Hepatocyte (in vitro differentiated cells): ENCODE data around the gene SNX9.

Experiments used
- CTCF ChIP-seq: fragments of 200-600 bp; sonication (generic); IDR thresholded peaks from 2 replicates; pipeline ENCODE4 v1.5.1; 2016; ENCODE audit warnings: antibody characterized with exemption, mild to moderate bottlenecking; ENCODE audit not compliant: poor library complexity
- EZH2 ChIP-seq: fragments of 200-600 bp; sonication (generic); IDR thresholded peaks from 2 replicates; pipeline ENCODE4 v1.6.1; 2016; ENCODE audit warnings: antibody characterized with exemption, mild to moderate bottlenecking, borderline replicate concordance
- EZH2phosphoT487 ChIP-seq: fragments of 200-600 bp; sonication (generic); IDR thresholded peaks from one replicate; pipeline ENCODE4 v1.6.1; 2018; ENCODE audit warnings: antibody characterized with exemption, mild to moderate bottlenecking, low read depth, moderate library complexity; ENCODE audit not compliant: unreplicated experiment, severe bottlenecking

- TF ChIP-seq EZH2 (no peak), CTCF (no peak), EZH2phosphoT487 (no peak)
These were observed 155.2 kb downstream of the SNX9 start for GRCh38 chr6:157978021-157978783.
